Measurements from ENCODE around the gene FANCI. TPM values are rescaled to one million over a fixed set of nuclear protein-coding genes. Genes with fewer than 3 reads are reported as not detected.

Gene FANCI
- total and polyA plus RNA-seq, 7 experiments from 2014 or later: 4.4 to 132 (median 9.6) TPM

DNA sequence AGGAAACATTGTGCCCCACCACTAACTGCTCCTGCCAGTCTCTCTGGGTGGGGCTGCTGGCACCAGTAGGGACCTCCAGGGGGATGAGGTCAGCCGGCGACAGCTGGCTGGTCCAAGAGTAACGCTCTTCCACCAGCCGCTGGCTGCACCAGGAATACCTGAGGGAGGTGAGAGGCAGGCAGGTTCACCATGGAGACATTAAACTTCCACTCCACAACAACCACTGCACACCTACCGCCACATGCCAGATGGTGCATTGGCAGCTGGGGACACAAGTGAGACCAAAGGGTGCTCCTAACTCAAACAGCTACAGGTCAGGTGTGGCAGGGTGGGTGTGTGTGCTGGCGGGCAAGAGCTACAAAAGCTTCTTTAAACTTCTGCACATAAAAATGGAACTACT is 86.3 kb downstream of the FANCI start:
- peaks cover 0 to 5% (median 4%) of the 10 kb centered on the region in 5 donors for H3K27me3 Mint-ChIP-seq
- peaks cover 0 to 6% (median 0%) of the 10 kb centered on the region in 11 donors for H3K9me3 Mint-ChIP-seq
- H3K36me3 ChIP-seq (ENCODE audit: control insufficient read depth in 2 of 3, insufficient read depth in 3 of 3, low read length in 3 of 3): peaks cover 46 to 79% (median 56%) of the 10 kb centered on the region in 3 experiments
- intact Hi-C loops (cut with micrococcal nuclease): loop anchor here (5.0 to 10.0 kb wide), 7 partner anchors 125 to 1605 kb away; partner anchors contain the start of genes AEN (in 2 of the 2), AP3S2 (in 2 of the 2), ABHD2 (in 1 of the 2) and CIB1 (in 1 of the 2)
- peak overlapping the region in 8 of 9 donors; percentile 2 to 87 (median 58) for H3K27ac Mint-ChIP-seq
- no peak for ATAC-seq
- CTCF ChIA-PET: no interaction called here
- H3K36me3 Mint-ChIP-seq: peaks cover 0 to 63% (median 42%) of the 10 kb centered on the region in 5 donors
- DNase-seq: no peak
- no peaks in the 10 kb centered on the region for H3K9me3 ChIP-seq (ENCODE audit: control insufficient read depth in 2 of 3, low read length in 3 of 3)
- peak overlapping the region; percentile 39 for H3K27ac ChIP-seq (ENCODE audit: low read depth, low read length)
- peaks cover 49 to 54% of the 10 kb centered on the region in 2 donors for H3K4me1 ChIP-seq (ENCODE audit: control insufficient read depth in 2 of 2, insufficient read depth in 2 of 2, low read length in 2 of 2)
- H3K4me1 Mint-ChIP-seq: peaks cover 36 to 64% (median 59%) of the 10 kb centered on the region in 7 donors
- H3K4me3 ChIP-seq (ENCODE audit: low read length): peak overlapping the region; percentile 23
- POLR2A ChIA-PET: interaction anchor here (1.0 to 1.2 kb wide), 2 partner anchors 13 to 425 kb away, joined by 3 read pairs; no protein-coding TSS in a partner anchor
- no peaks in the 10 kb centered on the region for H3K27me3 ChIP-seq (ENCODE audit: control insufficient read depth in 2 of 2, insufficient read depth in 2 of 2, low read length in 2 of 2)
- peak overlapping the region; percentile 52 to 88 (median 76) for H3K4me3 Mint-ChIP-seq

DNA sequence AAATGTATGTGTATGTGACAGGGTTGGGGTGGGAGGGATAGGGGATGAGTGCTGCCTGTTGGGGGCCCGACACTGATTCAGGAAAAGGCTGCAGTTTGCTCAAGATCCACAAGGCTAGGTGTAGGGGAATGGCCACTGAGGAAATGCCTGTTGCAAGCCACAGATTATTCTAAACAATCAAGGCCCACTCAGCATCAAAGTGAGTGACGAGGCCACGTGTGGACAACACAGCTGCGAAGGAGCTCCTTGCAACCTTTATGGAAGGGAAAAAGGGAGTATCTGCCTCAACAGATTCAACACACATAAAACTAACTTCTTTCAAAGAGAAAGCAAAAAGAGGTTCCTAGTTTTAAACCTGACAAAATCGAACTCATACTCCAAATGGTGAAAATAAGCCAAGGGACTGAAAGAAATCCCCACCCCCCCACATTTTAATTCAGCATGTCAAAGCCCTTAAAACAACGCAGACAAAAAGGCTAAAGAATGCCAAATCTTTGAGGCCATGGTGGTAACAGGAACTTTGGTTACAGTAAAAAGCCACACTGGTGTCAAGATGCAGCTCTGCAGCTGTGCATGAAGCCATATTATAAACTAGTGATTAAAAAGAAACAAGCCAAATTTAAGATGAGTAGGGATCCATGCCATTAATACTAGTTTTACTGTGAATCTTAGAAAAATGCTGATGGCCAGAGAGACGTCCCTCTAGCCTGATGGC is 87.3 kb downstream of the FANCI start:
- POLR2A ChIA-PET: interaction anchor here (0.6 kb wide), 1 partner anchor 22 kb away, joined by 3 read pairs; no protein-coding TSS in a partner anchor
- Histone ChIP-seq H3K9me3 (ENCODE audit: control insufficient read depth in 2 of 3, low read length in 3 of 3) (no peaks in the 10 kb centered on the region), H3K4me1 (ENCODE audit: control insufficient read depth in 2 of 2, insufficient read depth in 2 of 2, low read length in 2 of 2) (peaks cover 54 to 59% of the 10 kb centered on the region in 2 donors), H3K36me3 (ENCODE audit: control insufficient read depth in 2 of 3, insufficient read depth in 3 of 3, low read length in 3 of 3) (peaks cover 40 to 70% (median 51%) of the 10 kb centered on the region in 3 experiments), H3K27ac (ENCODE audit: low read depth, low read length) (peak overlapping the region; percentile 27), H3K4me3 (ENCODE audit: low read length) (peak overlapping the region; percentile 13), H3K27me3 (ENCODE audit: control insufficient read depth in 2 of 2, insufficient read depth in 2 of 2, low read length in 2 of 2) (no peaks in the 10 kb centered on the region)
- Mint-ChIP-seq H3K36me3 (peaks cover 0 to 59% (median 41%) of the 10 kb centered on the region in 5 donors), H3K4me1 (peaks cover 40 to 69% (median 66%) of the 10 kb centered on the region in 7 donors), H3K9me3 (peaks cover 0 to 10% (median 0%) of the 10 kb centered on the region in 11 donors), H3K27ac (peak overlapping the region in 8 of 9 donors; percentile 2 to 86 (median 34)), H3K4me3 (peak overlapping the region; percentile 69 to 88 (median 78)), H3K27me3 (peaks cover 0 to 9% (median 4%) of the 10 kb centered on the region in 5 donors)
- ATAC-seq (no peak), DNase-seq (no peak)
- CTCF ChIA-PET: interaction anchor here (0.7 kb wide), 1 partner anchor 28 kb away, joined by 4 read pairs; no protein-coding TSS in a partner anchor
- intact Hi-C loops (cut with micrococcal nuclease): loop anchor here (5.0 to 10.0 kb wide), 7 partner anchors 126 to 1604 kb away; partner anchors contain the start of genes AEN (in 2 of the 2), AP3S2 (in 2 of the 2), ABHD2 (in 1 of the 2) and CIB1 (in 1 of the 2)

DNA sequence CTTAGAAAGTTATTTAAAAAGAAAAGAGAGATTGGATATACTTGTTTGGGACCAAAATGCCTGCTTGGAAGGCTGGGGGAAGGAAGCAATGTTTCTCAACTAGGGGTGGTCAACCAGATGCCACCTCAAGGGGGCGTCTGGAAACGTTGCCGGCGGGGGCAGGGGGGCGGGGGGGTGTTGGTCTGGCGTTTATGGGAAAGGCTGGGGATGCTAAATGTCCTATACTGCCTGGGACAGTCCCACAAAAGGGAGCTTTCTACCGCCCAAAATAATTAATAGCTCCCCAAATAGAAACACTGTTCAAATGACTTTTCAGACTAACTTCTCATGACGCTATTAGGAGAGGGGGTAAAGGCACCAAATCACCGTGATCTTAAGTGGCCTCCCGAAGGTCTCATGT is 88.7 kb downstream of the FANCI start:
- POLR2A ChIA-PET: no interaction called here
- H3K4me3 ChIP-seq (ENCODE audit: low read length): peak overlapping the region; percentile 13

DNA sequence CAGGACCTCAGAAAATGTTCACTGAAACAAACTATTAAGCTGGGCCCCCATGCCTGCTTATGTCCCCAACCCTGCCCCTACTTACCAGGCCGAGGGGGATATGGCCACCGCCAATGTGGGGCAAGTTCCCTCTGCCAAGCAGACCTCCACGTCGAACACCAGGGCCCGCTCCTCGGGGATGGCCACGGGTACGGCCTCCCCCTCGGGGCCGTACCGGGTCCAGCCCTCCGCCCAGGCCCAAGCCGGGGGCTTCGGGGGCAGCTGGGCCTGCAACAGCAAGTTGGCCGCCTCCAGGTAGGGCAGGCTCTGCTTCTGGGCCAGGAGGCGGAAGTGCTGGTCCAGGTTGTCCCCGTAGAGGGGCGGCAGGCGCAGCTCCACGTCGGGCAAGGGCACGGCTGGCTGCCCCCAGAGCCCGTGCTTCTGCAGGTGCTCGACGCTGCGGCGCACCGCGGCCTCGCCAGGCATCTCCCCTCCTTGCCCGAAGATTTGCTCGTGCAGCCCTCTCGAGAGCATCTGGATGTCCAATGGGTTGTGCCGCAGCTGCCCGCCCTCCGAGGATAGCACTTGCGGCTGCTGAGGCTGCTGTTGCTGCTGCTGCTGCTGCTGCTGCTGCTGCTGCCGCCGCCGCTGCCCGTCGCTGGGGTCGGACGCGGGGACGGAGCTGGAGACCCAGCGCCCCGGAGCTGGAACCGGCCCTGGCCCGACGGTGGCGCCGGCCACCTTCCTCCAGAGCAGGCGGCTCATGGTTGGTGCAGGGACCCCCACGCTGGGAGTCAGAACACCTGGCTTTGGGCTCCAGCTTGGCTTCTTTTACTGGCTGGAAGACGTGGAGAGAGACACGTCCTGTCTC is 89.5 kb downstream of the FANCI start:
- POLR2A ChIA-PET: interaction anchor here (1.4 kb wide), 1 partner anchor 89 kb away, joined by 4 read pairs; the partner anchor contains the start of gene FANCI
- Mint-ChIP-seq H3K4me3 (peak overlapping the region; percentile 76 to 97 (median 86)), H3K9me3 (peaks cover 0 to 10% (median 0%) of the 10 kb centered on the region in 11 donors), H3K4me1 (peaks cover 37 to 66% (median 59%) of the 10 kb centered on the region in 7 donors), H3K36me3 (peaks cover 0 to 42% (median 34%) of the 10 kb centered on the region in 5 donors), H3K27ac (peak overlapping the region in 8 of 9 donors; percentile 17 to 93 (median 73)), H3K27me3 (peaks cover 0 to 9% (median 4%) of the 10 kb centered on the region in 5 donors)
- peaks cover 54 to 59% of the 10 kb centered on the region in 2 donors for H3K4me1 ChIP-seq (ENCODE audit: control insufficient read depth in 2 of 2, insufficient read depth in 2 of 2, low read length in 2 of 2)
- H3K36me3 ChIP-seq (ENCODE audit: control insufficient read depth in 2 of 3, insufficient read depth in 3 of 3, low read length in 3 of 3): peaks cover 22 to 49% (median 31%) of the 10 kb centered on the region in 3 experiments
- CTCF ChIA-PET: interaction anchor here (0.6 kb wide), 1 partner anchor 15 kb away, joined by 3 read pairs; no protein-coding TSS in a partner anchor
- peak overlapping the region; percentile 82 for H3K27ac ChIP-seq (ENCODE audit: low read depth, low read length)
- intact Hi-C loops (cut with micrococcal nuclease): loop anchor here (5.0 to 10.0 kb wide), 7 partner anchors 128 to 1602 kb away; partner anchors contain the start of genes AEN (in 2 of the 2), AP3S2 (in 2 of the 2), ABHD2 (in 1 of the 2) and CIB1 (in 1 of the 2)
- ATAC-seq (no peak), DNase-seq (no peak)
- H3K27me3 ChIP-seq (ENCODE audit: control insufficient read depth in 2 of 2, insufficient read depth in 2 of 2, low read length in 2 of 2): no peaks in the 10 kb centered on the region
- no peaks in the 10 kb centered on the region for H3K9me3 ChIP-seq (ENCODE audit: control insufficient read depth in 2 of 3, low read length in 3 of 3)
- peak overlapping the region; percentile 79 for H3K4me3 ChIP-seq (ENCODE audit: low read length)

More for the DNA sequence above, 88.7 kb downstream of the FANCI start:
- ATAC-seq: no peak
- Mint-ChIP-seq H3K4me3 (peak overlapping the region; percentile 70 to 88 (median 78)), H3K9me3 (peaks cover 0 to 10% (median 0%) of the 10 kb centered on the region in 11 donors), H3K4me1 (peaks cover 37 to 71% (median 62%) of the 10 kb centered on the region in 7 donors), H3K27ac (peak overlapping the region in 7 of 9 donors; percentile 47 to 78 (median 55)), H3K27me3 (peaks cover 0 to 9% (median 4%) of the 10 kb centered on the region in 5 donors), H3K36me3 (peaks cover 0 to 50% (median 38%) of the 10 kb centered on the region in 5 donors)
- H3K4me1 ChIP-seq (ENCODE audit: control insufficient read depth in 2 of 2, insufficient read depth in 2 of 2, low read length in 2 of 2): peaks cover 54 to 59% of the 10 kb centered on the region in 2 donors
- CTCF ChIA-PET: no interaction called here
- intact Hi-C loops (cut with micrococcal nuclease): loop anchor here (5.0 to 10.0 kb wide), 7 partner anchors 128 to 1602 kb away; partner anchors contain the start of genes AEN (in 2 of the 2), AP3S2 (in 2 of the 2), ABHD2 (in 1 of the 2) and CIB1 (in 1 of the 2)
- no peak overlapping the region for H3K27ac ChIP-seq (ENCODE audit: low read depth, low read length)
- no peaks in the 10 kb centered on the region for H3K27me3 ChIP-seq (ENCODE audit: control insufficient read depth in 2 of 2, insufficient read depth in 2 of 2, low read length in 2 of 2)
- no peak for DNase-seq
- peaks cover 27 to 56% (median 37%) of the 10 kb centered on the region in 3 experiments for H3K36me3 ChIP-seq (ENCODE audit: control insufficient read depth in 2 of 3, insufficient read depth in 3 of 3, low read length in 3 of 3)
- no peaks in the 10 kb centered on the region for H3K9me3 ChIP-seq (ENCODE audit: control insufficient read depth in 2 of 3, low read length in 3 of 3)

DNA sequence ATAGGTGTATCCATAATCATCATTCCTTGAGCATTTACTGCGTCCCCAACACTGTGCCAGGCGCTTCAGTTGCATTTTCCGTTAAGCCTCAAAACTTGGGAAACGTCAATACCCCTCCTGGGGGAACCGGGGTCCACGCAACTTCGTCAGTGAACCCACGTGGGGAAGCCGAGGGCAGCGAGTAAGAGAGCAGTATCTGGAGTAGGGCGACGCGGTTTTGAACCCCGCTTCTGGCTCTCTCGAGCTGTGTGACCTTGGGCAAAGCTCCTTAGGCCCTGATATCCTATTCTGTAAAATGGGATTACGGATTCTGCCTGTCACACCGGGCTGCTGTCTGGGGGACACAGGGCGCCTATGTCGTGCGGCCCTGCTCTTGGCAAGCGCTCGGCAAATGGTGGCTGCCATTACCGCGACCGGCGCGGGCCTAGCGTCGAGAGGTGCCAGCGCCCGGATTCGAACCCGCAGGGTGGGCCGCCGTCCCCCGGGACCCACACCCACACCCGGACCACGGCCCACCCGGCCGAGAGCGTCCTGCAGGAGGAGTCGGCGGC is 90.3 kb downstream of the FANCI start:
- DNase-seq (no peak), ATAC-seq (no peak)
- peaks cover 0 to 38% (median 34%) of the 10 kb centered on the region in 5 donors for H3K36me3 Mint-ChIP-seq
- H3K27me3 ChIP-seq (ENCODE audit: control insufficient read depth in 2 of 2, insufficient read depth in 2 of 2, low read length in 2 of 2): no peaks in the 10 kb centered on the region
- intact Hi-C loops (cut with micrococcal nuclease): loop anchor here (1.0 to 10.0 kb wide), 18 partner anchors 24 to 1601 kb away; partner anchors contain the start of genes ABHD2 (in 2 of the 2), AEN (in 2 of the 2), AP3S2 (in 2 of the 2) and TICRR (in 2 of the 2)
- peaks cover 22 to 41% (median 23%) of the 10 kb centered on the region in 3 experiments for H3K36me3 ChIP-seq (ENCODE audit: control insufficient read depth in 2 of 3, insufficient read depth in 3 of 3, low read length in 3 of 3)
- H3K9me3 Mint-ChIP-seq: peaks cover 0 to 10% (median 0%) of the 10 kb centered on the region in 11 donors
- peak overlapping the region; percentile 79 for H3K4me3 ChIP-seq (ENCODE audit: low read length)
- CTCF ChIA-PET: interaction anchor here (1.4 kb wide), 1 partner anchor 429 kb away, joined by 5 read pairs; no protein-coding TSS in a partner anchor
- POLR2A ChIA-PET: interaction anchor here (1.1 to 1.6 kb wide), 4 partner anchors 8 to 243 kb away, joined by 3 to 4 read pairs (median 4); partner anchors contain the start of gene FANCI
- peaks cover 50 to 54% of the 10 kb centered on the region in 2 donors for H3K4me1 ChIP-seq (ENCODE audit: control insufficient read depth in 2 of 2, insufficient read depth in 2 of 2, low read length in 2 of 2)
- H3K27ac Mint-ChIP-seq: peak overlapping the region; percentile 17 to 100 (median 67)
- no peaks in the 10 kb centered on the region for H3K9me3 ChIP-seq (ENCODE audit: control insufficient read depth in 2 of 3, low read length in 3 of 3)
- peaks cover 0 to 9% (median 4%) of the 10 kb centered on the region in 5 donors for H3K27me3 Mint-ChIP-seq
- H3K27ac ChIP-seq (ENCODE audit: low read depth, low read length): peak overlapping the region; percentile 82
- peak overlapping the region; percentile 72 to 97 (median 86) for H3K4me3 Mint-ChIP-seq
- peaks cover 35 to 62% (median 57%) of the 10 kb centered on the region in 7 donors for H3K4me1 Mint-ChIP-seq

All from naive thymus-derived CD4-positive, alpha-beta T cell (primary cell).